Measurements from ENCODE around the gene RRBP1. TPM values are rescaled to one million over a fixed set of nuclear protein-coding genes. Genes with fewer than 3 reads are reported as not detected.

The RRBP1 gene
- total and polyA plus RNA-seq, 2 donors from 2014 or later = 83.4 to 231 TPM

GRCh38 chr20:17671565-17671964, 10.5 kb downstream of the RRBP1 start:
- H3K27ac ChIP-seq (ENCODE audit: low read depth in 2 of 2, low read length in 2 of 2) = no peak overlapping the region
- H3K27me3 ChIP-seq (ENCODE audit: control insufficient read depth, insufficient read depth, low read length) = no peaks in the 10 kb centered on the region
- no peak for DNase-seq
- peaks cover 0 to 2% (median 0%) of the 10 kb centered on the region in 3 donors for H3K4me1 ChIP-seq (ENCODE audit: control insufficient read depth in 2 of 3, insufficient read depth in 2 of 3, low read depth in 1 of 3, low read length in 3 of 3)
- peaks cover 2 to 9% (median 2%) of the 10 kb centered on the region in 3 donors for H3K36me3 ChIP-seq (ENCODE audit: control insufficient read depth in 2 of 3, insufficient read depth in 3 of 3, low read length in 3 of 3)
- no peak for FAIRE-seq
- no peak overlapping the region for H3K9ac ChIP-seq (ENCODE audit: low read length in 3 of 3)
- intact Hi-C loops (cut with DNase I) = no loop called here
- no peak overlapping the region for H3K4me3 ChIP-seq (ENCODE audit: low read length in 3 of 3)
- no peaks in the 10 kb centered on the region for H3K9me3 ChIP-seq (ENCODE audit: control insufficient read depth in 2 of 3, insufficient read depth in 1 of 3, low read length in 3 of 3)
- no peak for TF ChIP-seq CTCF (IDR thresholded peaks at IDR 0.05; ENCODE audit: borderline replicate concordance, extremely low read depth, insufficient read depth)

GRCh38 chr20:17671011-17671410, 11.0 kb downstream of the RRBP1 start:
- no peaks in the 10 kb centered on the region for H3K27me3 ChIP-seq (ENCODE audit: control insufficient read depth, insufficient read depth, low read length)
- H3K9me3 ChIP-seq (ENCODE audit: control insufficient read depth in 2 of 3, insufficient read depth in 1 of 3, low read length in 3 of 3) = no peaks in the 10 kb centered on the region
- H3K4me1 ChIP-seq (ENCODE audit: control insufficient read depth in 2 of 3, insufficient read depth in 2 of 3, low read depth in 1 of 3, low read length in 3 of 3) = peaks cover 0 to 5% (median 2%) of the 10 kb centered on the region in 3 donors
- DNase-seq (no peak), FAIRE-seq (no peak)
- H3K36me3 ChIP-seq (ENCODE audit: control insufficient read depth in 2 of 3, insufficient read depth in 3 of 3, low read length in 3 of 3) = peaks cover under 1 to 4% (median 2%) of the 10 kb centered on the region in 3 donors
- H3K9ac ChIP-seq (ENCODE audit: low read length in 3 of 3) = no peak overlapping the region
- no peak overlapping the region for H3K27ac ChIP-seq (ENCODE audit: low read depth in 2 of 2, low read length in 2 of 2)
- intact Hi-C loops (cut with DNase I) = no loop called here
- no peak overlapping the region for H3K4me3 ChIP-seq (ENCODE audit: low read length in 3 of 3)
- no peak for TF ChIP-seq CTCF (IDR thresholded peaks at IDR 0.05; ENCODE audit: borderline replicate concordance, extremely low read depth, insufficient read depth)

- Histone ChIP-seq H3K4me1 (ENCODE audit: control insufficient read depth in 2 of 3, insufficient read depth in 2 of 3, low read depth in 1 of 3, low read length in 3 of 3) (peaks cover 0 to 7% (median 0%) of the 10 kb centered on the region in 3 donors), H3K9me3 (ENCODE audit: control insufficient read depth in 2 of 3, insufficient read depth in 1 of 3, low read length in 3 of 3) (no peaks in the 10 kb centered on the region), H3K27ac (ENCODE audit: low read depth in 2 of 2, low read length in 2 of 2) (no peak overlapping the region), H3K4me3 (ENCODE audit: low read length in 3 of 3) (no peak overlapping the region), H3K27me3 (ENCODE audit: control insufficient read depth, insufficient read depth, low read length) (no peaks in the 10 kb centered on the region), H3K9ac (ENCODE audit: low read length in 3 of 3) (no peak overlapping the region), H3K36me3 (ENCODE audit: control insufficient read depth in 2 of 3, insufficient read depth in 3 of 3, low read length in 3 of 3) (peaks cover 0 to 4% (median 0%) of the 10 kb centered on the region in 3 donors)
- no peak for TF ChIP-seq CTCF (IDR thresholded peaks at IDR 0.05; ENCODE audit: borderline replicate concordance, extremely low read depth, insufficient read depth)
- FAIRE-seq = no peak
- DNase-seq = no peak
- intact Hi-C loops (cut with DNase I) = no loop called here
These were observed 12.6 kb downstream of the RRBP1 start for GRCh38 chr20:17669306-17669931.
